Loucy (cell line): Measurements from ENCODE around the gene SKI.

ENCODE experiments used
- EZH2phosphoT487 ChIP-seq: fragments of 200-600 bp; IDR thresholded peaks from 2 replicates; pipeline ENCODE4 v1.6.1; 2018; ENCODE audit warnings: antibody characterized with exemption, mild to moderate bottlenecking, moderate library complexity, borderline replicate concordance
- TF ChIP-seq, protein P1 (sequence below): fragments of 200-600 bp; sonication (generic); conservative IDR thresholded peaks from 2 replicates; pipeline ENCODE4 v1.5.1; 2014; ENCODE audit warnings: mild to moderate bottlenecking, antibody characterized with exemption, low read length

DNA sequence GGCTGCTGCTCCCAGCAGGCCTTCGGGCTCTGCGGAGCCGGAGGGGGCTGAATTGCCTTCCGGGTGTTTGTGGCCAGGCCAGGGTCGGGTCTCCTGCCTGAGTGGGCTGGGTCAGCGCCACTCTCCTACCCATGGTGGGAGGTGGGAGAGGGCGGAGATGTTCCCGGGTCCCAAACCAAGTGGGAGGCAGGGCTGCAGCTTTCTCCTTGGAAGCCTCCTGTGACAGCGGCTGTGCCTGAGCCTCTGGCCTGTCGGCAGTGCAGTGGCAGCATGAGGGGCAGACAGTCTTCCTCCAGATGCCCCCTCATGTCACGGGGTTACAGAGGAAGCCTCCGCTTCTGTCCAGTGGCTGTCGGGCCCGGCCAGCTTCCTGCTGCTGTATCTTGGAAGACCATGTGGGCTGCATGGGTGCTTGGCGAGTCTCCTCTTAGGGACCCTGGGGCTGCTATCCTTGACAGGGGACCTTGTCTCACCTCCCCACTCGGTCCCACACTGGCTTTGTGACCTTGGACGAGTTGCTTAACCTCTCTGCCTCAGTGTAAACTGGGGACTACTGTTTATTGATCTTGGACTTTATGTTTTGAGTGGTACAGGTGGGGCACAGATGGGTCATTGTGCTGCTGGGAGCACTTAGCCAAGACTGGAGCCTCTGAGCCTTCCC lies 4.3 kb downstream of the SKI start:
- TF ChIP-seq, protein P1, sequence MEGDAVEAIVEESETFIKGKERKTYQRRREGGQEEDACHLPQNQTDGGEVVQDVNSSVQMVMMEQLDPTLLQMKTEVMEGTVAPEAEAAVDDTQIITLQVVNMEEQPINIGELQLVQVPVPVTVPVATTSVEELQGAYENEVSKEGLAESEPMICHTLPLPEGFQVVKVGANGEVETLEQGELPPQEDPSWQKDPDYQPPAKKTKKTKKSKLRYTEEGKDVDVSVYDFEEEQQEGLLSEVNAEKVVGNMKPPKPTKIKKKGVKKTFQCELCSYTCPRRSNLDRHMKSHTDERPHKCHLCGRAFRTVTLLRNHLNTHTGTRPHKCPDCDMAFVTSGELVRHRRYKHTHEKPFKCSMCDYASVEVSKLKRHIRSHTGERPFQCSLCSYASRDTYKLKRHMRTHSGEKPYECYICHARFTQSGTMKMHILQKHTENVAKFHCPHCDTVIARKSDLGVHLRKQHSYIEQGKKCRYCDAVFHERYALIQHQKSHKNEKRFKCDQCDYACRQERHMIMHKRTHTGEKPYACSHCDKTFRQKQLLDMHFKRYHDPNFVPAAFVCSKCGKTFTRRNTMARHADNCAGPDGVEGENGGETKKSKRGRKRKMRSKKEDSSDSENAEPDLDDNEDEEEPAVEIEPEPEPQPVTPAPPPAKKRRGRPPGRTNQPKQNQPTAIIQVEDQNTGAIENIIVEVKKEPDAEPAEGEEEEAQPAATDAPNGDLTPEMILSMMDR, result no peak
- no peak for TF ChIP-seq EZH2phosphoT487
